Measurements from ENCODE around the gene NDUFA11.

NDUFA11 gene

DNA sequence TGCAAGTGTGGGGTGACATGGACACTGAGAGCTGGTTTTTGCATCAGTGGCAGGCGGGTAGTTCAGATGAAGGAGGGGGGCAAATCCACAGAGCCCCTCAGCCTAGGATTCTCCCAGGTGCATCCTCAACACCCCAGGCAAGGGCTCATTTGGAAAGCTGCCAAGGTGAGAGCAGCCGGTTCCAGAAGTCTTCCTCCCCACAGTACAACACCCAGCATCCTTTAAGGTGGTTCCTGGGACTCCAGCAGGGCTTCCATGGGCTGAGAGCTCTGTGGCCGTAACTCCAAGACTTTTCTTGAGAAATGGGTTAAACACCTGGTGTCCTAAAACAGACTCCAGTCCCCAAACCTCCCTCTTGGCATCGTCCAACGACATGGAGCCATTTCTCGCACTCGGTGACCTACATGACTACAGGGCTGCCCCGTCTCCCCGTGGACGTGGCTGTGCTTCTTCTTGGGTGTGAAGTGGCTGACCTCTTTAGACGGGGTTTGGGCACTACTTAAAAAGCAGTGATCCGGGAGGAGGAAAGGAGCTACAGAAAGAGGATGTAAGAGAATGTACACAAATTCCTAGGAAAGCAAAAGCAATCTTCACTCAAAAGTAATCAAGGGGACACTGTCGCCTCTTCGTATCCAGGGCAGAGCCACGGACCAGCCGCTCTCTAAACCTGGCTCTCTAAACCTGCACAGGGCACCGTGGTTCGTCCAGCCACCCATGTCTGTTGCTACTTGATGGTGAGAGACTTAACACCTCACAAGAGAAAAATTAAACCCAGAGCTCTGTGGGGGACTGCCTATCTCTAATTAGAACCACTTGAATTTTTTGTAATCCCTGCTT lies 48.8 kb upstream of the NDUFA11 start:
- POLR2A ChIA-PET = interaction anchor here (0.6 kb wide), 1 partner anchor 191 kb away, joined by 4 read pairs; no protein-coding TSS in a partner anchor

DNA sequence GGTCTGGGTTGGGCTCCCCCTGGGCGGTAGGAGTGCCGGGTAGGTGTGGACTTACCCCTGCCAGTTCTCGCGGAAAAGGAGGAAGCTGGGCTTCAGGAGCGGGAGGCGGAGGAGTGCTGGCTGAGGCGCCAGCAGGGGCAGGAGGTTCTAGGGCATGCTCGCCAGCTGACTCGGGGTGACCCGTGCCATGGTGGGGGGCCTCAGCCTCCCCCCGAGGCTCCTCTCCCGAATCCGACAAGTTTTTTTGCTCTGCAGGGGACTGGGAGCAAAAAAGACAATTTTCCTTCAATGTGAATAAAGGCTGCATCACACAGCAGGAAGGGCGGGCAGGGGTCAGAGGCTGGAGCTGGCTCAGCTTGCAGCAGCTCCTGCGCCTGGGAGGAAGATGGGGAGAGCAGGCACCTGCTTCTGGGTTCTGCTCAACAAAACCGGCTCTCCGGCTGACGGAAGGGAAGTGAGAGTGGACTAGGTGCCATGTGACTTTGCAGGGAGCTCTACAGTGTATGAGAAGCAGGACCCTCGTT lies 47.8 kb upstream of the NDUFA11 start:
- H3K27ac ChIP-seq (ENCODE audit: extremely low read depth, low read depth, low read length) = no peak overlapping the region
- H3K9me3 ChIP-seq (ENCODE audit: control insufficient read depth, insufficient read depth, low read depth, low read length) = no peaks in the 10 kb centered on the region
- no peak for TF ChIP-seq ZNF549 (tag by site-specific recombination; IDR thresholded peaks at IDR 0.05)
- TF ChIP-seq ZNF335 (tag by site-specific recombination; conservative IDR thresholded peaks at IDR 0.05) = no peak
- peak; percentile 30; the same call in 1 of the 2 replicates for TF ChIP-seq ZIC2 (tag by site-specific recombination; IDR thresholded peaks at IDR 0.05)
- TF ChIP-seq, protein P1, sequence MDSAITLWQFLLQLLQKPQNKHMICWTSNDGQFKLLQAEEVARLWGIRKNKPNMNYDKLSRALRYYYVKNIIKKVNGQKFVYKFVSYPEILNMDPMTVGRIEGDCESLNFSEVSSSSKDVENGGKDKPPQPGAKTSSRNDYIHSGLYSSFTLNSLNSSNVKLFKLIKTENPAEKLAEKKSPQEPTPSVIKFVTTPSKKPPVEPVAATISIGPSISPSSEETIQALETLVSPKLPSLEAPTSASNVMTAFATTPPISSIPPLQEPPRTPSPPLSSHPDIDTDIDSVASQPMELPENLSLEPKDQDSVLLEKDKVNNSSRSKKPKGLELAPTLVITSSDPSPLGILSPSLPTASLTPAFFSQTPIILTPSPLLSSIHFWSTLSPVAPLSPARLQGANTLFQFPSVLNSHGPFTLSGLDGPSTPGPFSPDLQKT (IDR thresholded peaks at IDR 0.05; ENCODE audit: borderline replicate concordance, low read depth, low read length) = no peak
- TF ChIP-seq ZNF449 (tag by site-specific recombination; IDR thresholded peaks at IDR 0.05) = 0 out of 2 replicates have a peak, but pooled peaks have one; percentile 29
- TF ChIP-seq ZNF785 (tag by site-specific recombination; IDR thresholded peaks at IDR 0.05) = no peak
- no peak for TF ChIP-seq ZNF623 (tag by site-specific recombination; IDR thresholded peaks at IDR 0.05)
- no peak for TF ChIP-seq ZSCAN23 (tag by site-specific recombination; IDR thresholded peaks at IDR 0.05)
- TF ChIP-seq, protein P2, sequence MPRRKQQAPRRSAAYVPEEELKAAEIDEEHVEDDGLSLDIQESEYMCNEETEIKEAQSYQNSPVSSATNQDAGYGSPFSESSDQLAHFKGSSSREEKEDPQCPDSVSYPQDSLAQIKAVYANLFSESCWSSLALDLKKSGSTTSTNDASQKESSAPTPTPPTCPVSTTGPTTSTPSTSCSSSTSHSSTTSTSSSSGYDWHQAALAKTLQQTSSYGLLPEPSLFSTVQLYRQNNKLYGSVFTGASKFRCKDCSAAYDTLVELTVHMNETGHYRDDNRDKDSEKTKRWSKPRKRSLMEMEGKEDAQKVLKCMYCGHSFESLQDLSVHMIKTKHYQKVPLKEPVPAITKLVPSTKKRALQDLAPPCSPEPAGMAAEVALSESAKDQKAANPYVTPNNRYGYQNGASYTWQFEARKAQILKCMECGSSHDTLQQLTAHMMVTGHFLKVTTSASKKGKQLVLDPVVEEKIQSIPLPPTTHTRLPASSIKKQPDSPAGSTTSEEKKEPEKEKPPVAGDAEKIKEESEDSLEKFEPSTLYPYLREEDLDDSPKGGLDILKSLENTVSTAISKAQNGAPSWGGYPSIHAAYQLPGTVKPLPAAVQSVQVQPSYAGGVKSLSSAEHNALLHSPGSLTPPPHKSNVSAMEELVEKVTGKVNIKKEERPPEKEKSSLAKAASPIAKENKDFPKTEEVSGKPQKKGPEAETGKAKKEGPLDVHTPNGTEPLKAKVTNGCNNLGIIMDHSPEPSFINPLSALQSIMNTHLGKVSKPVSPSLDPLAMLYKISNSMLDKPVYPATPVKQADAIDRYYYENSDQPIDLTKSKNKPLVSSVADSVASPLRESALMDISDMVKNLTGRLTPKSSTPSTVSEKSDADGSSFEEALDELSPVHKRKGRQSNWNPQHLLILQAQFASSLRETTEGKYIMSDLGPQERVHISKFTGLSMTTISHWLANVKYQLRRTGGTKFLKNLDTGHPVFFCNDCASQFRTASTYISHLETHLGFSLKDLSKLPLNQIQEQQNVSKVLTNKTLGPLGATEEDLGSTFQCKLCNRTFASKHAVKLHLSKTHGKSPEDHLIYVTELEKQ (tag by site-specific recombination; IDR thresholded peaks at IDR 0.05; ENCODE audit: borderline replicate concordance) = no peak
- no peak for TF ChIP-seq RBAK (tag by site-specific recombination; IDR thresholded peaks at IDR 0.05)
- TF ChIP-seq INSM2 (tag by site-specific recombination; IDR thresholded peaks at IDR 0.05) = no peak
- TF ChIP-seq KLF9 (tag by site-specific recombination; IDR thresholded peaks at IDR 0.05; ENCODE audit: low read depth) = no peak
- H3K4me1 ChIP-seq (ENCODE audit: control insufficient read depth, insufficient read depth, low read length) = peaks cover 31% of the 10 kb centered on the region
- ChIA-PET POLR2A (no interaction called here), CTCF (interaction anchor here (0.9 to 7.3 kb wide), 3 partner anchors 16 to 71 kb away, joined by 3 to 60 read pairs (median 3); no protein-coding TSS in a partner anchor)
- H3K4me3 ChIP-seq (ENCODE audit: low read depth, low read length) = no peak overlapping the region
- H3K36me3 ChIP-seq (ENCODE audit: control insufficient read depth in 2 of 2, insufficient read depth in 1 of 2, low read length in 2 of 2) = peaks cover 0 to 22% of the 10 kb centered on the region in 2 experiments; a peak in 2 of 3 replicates

More for the DNA sequence above, 48.8 kb upstream of the NDUFA11 start:
- CTCF ChIA-PET = interaction anchor here (0.9 to 7.3 kb wide), 2 partner anchors 15 to 70 kb away, joined by 3 to 60 read pairs; no protein-coding TSS in a partner anchor
- H3K27ac ChIP-seq (ENCODE audit: extremely low read depth, low read depth, low read length) = no peak overlapping the region
- H3K36me3 ChIP-seq (ENCODE audit: control insufficient read depth in 2 of 2, insufficient read depth in 1 of 2, low read length in 2 of 2) = peaks cover 0 to 21% of the 10 kb centered on the region in 2 experiments; a peak in 1 of 3 replicates
- H3K9me3 ChIP-seq (ENCODE audit: control insufficient read depth, insufficient read depth, low read depth, low read length) = no peaks in the 10 kb centered on the region
- TF ChIP-seq ZNF776 (tag by site-specific recombination; IDR thresholded peaks at IDR 0.05; ENCODE audit: borderline replicate concordance) (no peak), SP3 (tag by site-specific recombination; IDR thresholded peaks at IDR 0.05) (no peak), FEZF1 (tag by site-specific recombination; IDR thresholded peaks at IDR 0.05) (no peak), GLI4 (tag by site-specific recombination; IDR thresholded peaks at IDR 0.05) (no peak), PRDM1 (tag by site-specific recombination; IDR thresholded peaks at IDR 0.05) (0 out of 2 replicates have a peak, but pooled peaks have one; percentile 58), ZNF664 (tag by site-specific recombination; IDR thresholded peaks at IDR 0.05) (no peak), ZNF658 (tag by site-specific recombination; IDR thresholded peaks at IDR 0.05) (no peak), MEIS1 (CRISPR knock-in tag; IDR thresholded peaks at IDR 0.05; ENCODE audit: borderline replicate concordance) (no peak), ZNF768 (tag by site-specific recombination; IDR thresholded peaks at IDR 0.05) (no peak)
- H3K4me3 ChIP-seq (ENCODE audit: low read depth, low read length) = no peak overlapping the region
- H3K4me1 ChIP-seq (ENCODE audit: control insufficient read depth, insufficient read depth, low read length) = peaks cover 39% of the 10 kb centered on the region
